HG03066 (cell line): ENCODE results near the gene PCDHGA8.
"Not testable (repeated sequence)": the region's sequence is repeated elsewhere in the genome, so short reads cannot be mapped to it uniquely, and the experiment has no call there.

Experiments
- ATAC-seq: cut with Tn5 transposase; IDR thresholded peaks from one replicate; pipeline ENCODE4 v1.9.1; 2021; ENCODE audit warnings: low read depth; ENCODE audit not compliant: unreplicated experiment

The PCDHGA8 gene

GRCh38 chr5:141369994-141370848, 22.2 kb upstream of the PCDHGA8 start, which contains the start of gene PCDHGB3:
PCDHGB3 (plus strand) TSS chr5:141370242; CDS start chr5:141370395, 153 bp downstream.
- no peak for ATAC-seq

- ATAC-seq = no peak
Measured at GRCh38 chr5:141371572-141372475, 20.6 kb upstream of the PCDHGA8 start.

GRCh38 chr5:141373673-141374317, 18.6 kb upstream of the PCDHGA8 start, which contains the start of gene PCDHGA6:
PCDHGA6 (plus strand) TSS chr5:141373891; CDS start chr5:141374084, 193 bp downstream.
- ATAC-seq = no peak

GRCh38 chr5:141374627-141375026, 17.8 kb upstream of the PCDHGA8 start:
- ATAC-seq = no peak

- not testable (repeated sequence) for ATAC-seq
Measured at GRCh38 chr5:141375444-141376155, 16.8 kb upstream of the PCDHGA8 start.

GRCh38 chr5:141382469-141383294, 9.8 kb upstream of the PCDHGA8 start, which contains the start of gene PCDHGA7:
PCDHGA7 (plus strand) TSS chr5:141382742; CDS start chr5:141382900, 158 bp downstream.
- no peak for ATAC-seq

GRCh38 chr5:141383345-141383744, 9.1 kb upstream of the PCDHGA8 start:
- no peak for ATAC-seq

GRCh38 chr5:141384471-141385267, 7.8 kb upstream of the PCDHGA8 start:
- ATAC-seq = no peak

GRCh38 chr5:141387557-141388311, 4.7 kb upstream of the PCDHGA8 start, which contains the start of gene PCDHGB4:
PCDHGB4 (plus strand) TSS chr5:141387698; CDS start chr5:141387885, 187 bp downstream.
- ATAC-seq = not testable (repeated sequence)

- no peak for ATAC-seq
Measured at GRCh38 chr5:141388661-141389060, 3.8 kb upstream of the PCDHGA8 start.

- ATAC-seq = no peak
Measured at GRCh38 chr5:141389153-141390042, 3.0 kb upstream of the PCDHGA8 start.

GRCh38 chr5:141393267-141393666, 834 bp downstream of the PCDHGA8 start:
- ATAC-seq = no peak

GRCh38 chr5:141394401-141395187, 2.2 kb downstream of the PCDHGA8 start:
- not testable (repeated sequence) for ATAC-seq

- ATAC-seq = peak; percentile 72
Measured at GRCh38 chr5:141397756-141398551, 5.5 kb downstream of the PCDHGA8 start, which contains the start of gene PCDHGB5. PCDHGB5 (plus strand) TSS chr5:141397947; CDS start chr5:141398128, 181 bp downstream.

- no peak for ATAC-seq
Measured at GRCh38 chr5:141398608-141399007, 6.2 kb downstream of the PCDHGA8 start.
